OCI-LY1 (cell line): Measurements from ENCODE around the gene INPP5K.

ENCODE experiments used
- CTCF ChIP-seq: fragments of 200-600 bp; sonication (generic), shearing (Covaris generic); IDR thresholded peaks from 2 replicates; pipeline ENCODE4 v1.5.1; 2017; ENCODE audit warnings: mild to moderate bottlenecking, antibody characterized with exemption, low read length, moderate library complexity, mixed read lengths
- EZH2 ChIP-seq: fragments of 200-600 bp; sonication (generic), shearing (Covaris generic); IDR thresholded peaks from 2 replicates; pipeline ENCODE4 v1.8.0; 2017; ENCODE audit warnings: borderline replicate concordance, mixed run types, mild to moderate bottlenecking, antibody characterized with exemption, low read length, moderate library complexity, mixed read lengths

DNA sequence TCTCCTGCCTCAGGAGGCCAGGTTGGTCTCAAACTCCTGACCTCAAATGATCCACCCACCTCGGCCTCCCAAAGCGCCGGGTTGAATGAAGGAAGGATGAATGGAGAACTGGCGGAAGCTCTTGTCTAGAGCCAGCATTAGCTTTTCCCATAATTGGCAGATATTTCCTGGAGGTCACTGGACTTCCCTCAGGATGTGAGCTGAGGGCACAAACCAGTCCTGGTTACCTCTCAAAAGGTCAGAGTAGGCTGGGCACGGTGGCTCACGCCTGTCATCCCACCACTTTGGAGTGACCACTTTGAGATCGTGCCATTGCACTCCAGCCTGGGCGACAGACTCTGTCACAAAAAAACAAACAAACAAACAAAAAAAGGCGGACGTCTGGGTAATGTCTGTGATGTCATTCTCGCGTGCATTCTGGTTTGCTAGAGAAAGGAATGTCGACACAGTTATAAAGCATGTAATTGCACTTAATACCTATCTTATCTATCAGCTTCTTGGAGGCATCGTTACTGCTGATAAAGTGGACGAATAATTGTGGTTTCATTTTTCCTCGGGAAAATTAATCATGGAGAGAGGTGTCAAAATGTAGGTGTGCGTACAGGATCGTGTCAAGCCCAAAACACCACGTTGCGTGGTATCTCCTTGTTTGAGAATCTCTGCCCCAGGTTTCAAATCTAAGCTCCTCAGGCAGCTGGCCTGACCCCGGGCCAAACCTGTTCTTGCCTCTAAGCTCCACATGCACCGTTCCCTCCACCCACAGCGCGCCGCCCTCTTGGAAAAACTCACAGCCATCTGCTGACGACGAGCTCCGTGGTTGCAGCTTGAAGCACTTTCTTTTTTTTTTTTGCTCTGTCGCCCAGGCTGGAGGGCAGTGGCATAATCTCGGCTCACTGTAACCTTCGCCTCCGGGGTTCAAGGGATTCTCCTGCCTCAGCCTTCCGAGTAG, 54.0 kb downstream of the INPP5K start:
- no peak for TF ChIP-seq CTCF
- no peak for TF ChIP-seq EZH2
